Spleen (tissue), 7 donors: Measurements from ENCODE around the gene FOXL3.

Experiments used
- CTCF ChIP-seq, 11 experiments: fragments of 200-600 bp in 7 of 11; fragments of 450-650 bp in 4 of 11; sonication (generic) in 4 of 11; IDR thresholded peaks in 8 of 11; conservative IDR thresholded peaks in 3 of 11; 1 replicate in 7 of 11; 2 replicates in 4 of 11; pipeline versions ENCODE4 v1.4.0 to v1.8.0; 2016 to 2021; ENCODE audit warnings: antibody characterized with exemption in 11 of 11, inconsistent platforms in 4 of 11, mild to moderate bottlenecking in 1 of 11
- POLR2A ChIP-seq, 3 donors: fragments of 450-650 bp; IDR thresholded peaks; one replicate each; pipeline ENCODE4 v1.5.1; 2017; ENCODE audit warnings: antibody characterized with exemption in 3 of 3, mild to moderate bottlenecking in 1 of 3
- POLR2AphosphoS5 ChIP-seq, 3 donors: sonication (generic); formaldehyde crosslinking; IDR thresholded peaks; one replicate each; pipeline ENCODE4 v1.5.1; 2017; ENCODE audit warnings: antibody characterized with exemption in 3 of 3
- donor health status: DM: no; HTN: no; CAD: no; lungs with moderate emphysema.
- donor health status: DM: no; HTN: no; CAD: no.
- donor health status: DM: no; HTN: no; CAD: no.

DNA sequence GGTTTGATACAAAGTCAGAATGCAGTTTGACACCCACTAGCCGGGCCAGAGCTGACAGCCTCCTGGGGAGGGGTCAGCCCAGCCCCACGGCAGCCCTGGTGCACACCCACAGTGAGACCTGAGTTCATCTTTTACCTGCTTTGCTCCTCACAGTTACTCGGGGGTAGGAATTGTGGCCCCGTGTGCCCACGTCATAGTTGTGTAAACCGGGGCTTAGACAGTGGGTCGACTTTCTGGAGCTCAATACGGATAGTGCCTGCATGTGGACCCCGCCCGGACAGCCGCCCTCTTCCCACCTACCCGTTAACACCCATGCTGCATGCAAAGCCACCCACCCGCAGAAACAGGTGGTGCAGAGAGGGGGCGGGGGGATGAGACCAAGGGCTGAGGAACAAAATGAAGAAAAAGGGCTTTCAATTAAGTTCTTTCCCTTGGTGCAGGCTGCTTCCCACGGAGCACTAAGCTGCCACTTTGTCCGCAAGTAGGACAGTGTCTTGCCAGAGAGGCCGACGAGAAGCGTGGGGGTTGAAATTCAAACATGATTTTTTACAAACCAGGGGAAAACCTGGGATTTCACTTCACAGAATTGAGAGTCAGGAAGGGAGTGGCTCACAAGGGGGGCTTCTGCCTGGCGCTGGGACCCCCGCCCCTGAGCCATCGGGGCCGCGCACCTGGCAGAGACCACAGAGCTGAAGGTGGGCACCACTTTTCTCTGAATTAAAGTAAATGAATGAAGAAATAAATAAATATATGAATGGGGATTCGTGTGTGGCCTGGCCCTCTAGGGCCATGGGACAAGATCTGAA, 24.6 kb upstream of the FOXL3 start:
- no peak for TF ChIP-seq CTCF (IDR thresholded peaks at IDR 0.05 in 8 of 11, conservative IDR thresholded peaks at IDR 0.05 in 3 of 11)
- no peak for TF ChIP-seq POLR2AphosphoS5 (IDR thresholded peaks at IDR 0.05)
- TF ChIP-seq POLR2A (IDR thresholded peaks at IDR 0.05) = no peak
